CD4-positive, alpha-beta T cell treated with Interleukin-15 for 4 hours (primary cell): ENCODE results near the gene CCDC59.

Experiments used
- DNase-seq: peaks from one replicate; pipeline ENCODE4 v3.0.0-alpha.2; 2020; ENCODE audit warnings: low spot score

Gene CCDC59

GRCh38 chr12:82314406-82314892 lies 43.7 kb downstream of the CCDC59 start:
- no peak for DNase-seq
